HG02884 (cell line): ENCODE measurements around the gene CTSF.
"Not testable (repeated sequence)": the region's sequence is repeated elsewhere in the genome, so short reads cannot be mapped to it uniquely, and the experiment has no call there.

Source experiments
- ATAC-seq: cut with Tn5 transposase; IDR thresholded peaks from one replicate; pipeline ENCODE4 v1.9.1; 2021; ENCODE audit warnings: mild to moderate bottlenecking, moderate library complexity; ENCODE audit not compliant: unreplicated experiment

The CTSF gene

DNA sequence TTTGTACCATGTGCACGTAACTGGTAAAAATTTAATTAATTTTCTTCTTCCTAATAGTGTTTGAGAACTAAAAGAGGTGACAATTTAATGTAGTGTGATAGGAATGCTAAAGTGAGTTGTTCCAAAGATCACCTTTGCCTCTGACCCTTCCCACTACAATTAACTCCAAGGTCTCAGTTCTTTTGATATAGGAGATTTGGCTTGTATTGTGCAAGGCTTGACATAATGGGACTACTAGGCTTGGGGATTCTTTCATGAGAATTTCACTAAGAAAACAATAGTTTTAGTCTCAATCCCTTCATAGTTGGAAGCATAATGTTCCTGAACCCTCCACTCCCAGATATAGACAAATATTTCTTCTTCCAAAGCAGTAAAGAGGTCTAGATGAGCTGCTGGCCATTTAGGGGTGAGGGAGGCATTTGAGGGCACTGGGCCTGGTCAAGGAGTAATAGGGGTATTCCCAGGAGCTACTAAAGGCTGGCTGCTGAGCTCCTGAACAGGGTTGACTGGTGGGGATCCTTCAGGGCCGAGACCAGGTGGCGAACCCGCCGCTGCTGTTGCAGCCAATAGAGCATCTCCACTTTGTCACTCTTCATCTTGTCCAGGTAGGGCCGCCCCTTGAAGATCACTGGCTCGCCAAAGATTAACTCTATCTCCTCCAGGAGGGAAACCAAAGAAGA lies 21.7 kb upstream of the CTSF start:
- ATAC-seq, result no peak

DNA sequence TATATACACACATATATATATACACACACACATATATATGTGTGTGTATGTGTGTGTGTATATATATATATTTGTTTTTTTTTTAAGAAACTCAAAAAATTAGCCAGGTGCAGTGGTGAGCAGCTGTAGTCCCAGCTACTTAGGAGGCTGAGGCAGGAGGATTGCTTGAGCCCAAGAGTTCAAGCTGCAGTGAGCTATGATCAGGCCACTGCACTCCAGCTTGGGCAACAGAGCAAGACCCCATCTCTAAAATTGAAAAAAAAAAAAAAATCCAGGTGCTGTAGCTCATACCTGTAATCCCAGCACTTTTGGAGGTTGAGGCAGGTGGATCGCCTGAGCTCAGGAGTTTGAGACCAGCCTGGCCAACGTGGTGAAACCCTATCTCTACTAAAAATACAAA lies 20.9 kb upstream of the CTSF start:
- not testable (repeated sequence) for ATAC-seq

DNA sequence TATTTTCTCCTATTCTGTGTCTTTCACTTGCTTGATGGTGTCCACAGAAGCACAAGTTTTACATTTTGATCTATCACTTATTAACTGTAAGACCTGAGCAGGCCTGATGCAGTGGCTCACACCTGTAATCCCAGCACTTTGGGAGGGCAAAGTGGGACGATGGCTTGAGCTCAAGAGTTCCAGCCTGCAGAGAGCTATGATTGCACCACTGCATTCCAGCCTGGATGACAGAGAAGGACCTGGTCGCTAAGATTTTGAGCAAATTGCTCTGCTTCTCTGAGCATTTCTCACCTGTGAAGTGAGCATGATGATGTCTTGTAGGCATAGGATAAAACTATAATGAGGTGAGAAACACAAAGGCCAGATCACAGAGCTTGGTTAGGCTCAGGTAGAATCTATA lies 17.7 kb upstream of the CTSF start:
- no peak for ATAC-seq

DNA sequence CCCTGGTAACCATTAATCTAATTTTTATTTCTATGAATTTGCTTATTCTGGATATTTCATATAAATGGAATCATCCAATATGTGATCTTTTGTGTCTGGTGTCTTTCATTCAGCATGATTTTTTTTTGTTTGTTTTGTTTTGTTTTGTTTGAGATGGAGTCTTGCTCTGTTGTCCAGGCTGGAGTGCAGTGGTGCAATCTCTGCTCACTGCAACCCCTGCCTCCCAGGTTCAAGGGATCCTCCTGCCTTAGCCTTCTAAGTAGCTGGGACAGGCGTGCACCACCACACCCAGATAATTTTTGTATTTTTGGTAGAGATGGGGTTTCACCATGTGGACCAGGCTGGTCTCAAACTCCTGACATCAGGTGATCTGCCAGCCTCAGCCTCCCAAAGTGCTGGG lies 17.0 kb upstream of the CTSF start:
- not testable (repeated sequence) for ATAC-seq

DNA sequence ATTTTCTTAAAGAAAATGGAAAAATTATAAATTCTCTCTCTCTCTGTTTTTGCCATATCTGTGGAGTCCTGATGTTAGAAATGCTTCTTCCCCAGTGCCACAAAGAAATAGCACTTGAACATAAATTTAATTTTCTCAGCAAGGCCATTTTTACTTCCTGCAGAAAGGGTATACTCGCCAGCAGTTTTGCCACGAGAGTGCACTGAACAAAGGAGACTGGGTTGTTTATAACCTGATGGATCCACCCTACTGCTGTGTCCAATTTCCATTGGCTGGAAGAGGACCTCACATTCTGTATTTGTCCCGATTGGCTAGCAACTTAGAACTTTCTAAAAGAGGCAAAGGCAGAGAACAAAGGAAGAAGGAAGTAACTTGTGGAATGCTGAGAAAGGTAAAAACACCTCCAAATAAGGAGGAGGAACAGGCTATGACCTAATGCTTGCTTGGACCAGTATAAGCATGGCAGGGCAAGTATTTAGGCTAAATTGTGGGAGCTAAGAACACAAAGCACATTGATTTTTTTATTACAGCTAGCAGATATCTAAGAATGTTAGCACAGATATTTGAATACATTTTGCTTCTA lies 14.2 kb upstream of the CTSF start:
- ATAC-seq, result not testable (repeated sequence)

DNA sequence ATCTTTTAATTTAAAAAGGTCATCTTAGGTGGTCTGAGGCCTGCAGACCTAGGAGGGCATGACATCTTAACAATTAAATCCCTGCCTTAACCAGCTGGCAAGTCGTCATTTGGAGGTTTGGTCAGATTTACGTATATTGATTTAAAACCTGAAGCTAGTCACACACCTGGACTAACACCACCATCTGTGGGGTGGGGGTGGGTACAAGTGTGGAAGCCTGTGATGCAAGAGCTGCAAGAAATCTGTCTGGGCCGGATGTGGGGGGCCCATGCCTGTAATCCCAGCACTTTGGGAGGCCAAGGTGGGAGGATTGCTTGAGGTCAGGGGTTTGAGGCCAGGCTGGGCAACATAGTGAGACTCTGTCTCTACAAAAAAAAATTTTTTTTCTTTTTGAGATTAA lies 12.9 kb upstream of the CTSF start:
- no peak for ATAC-seq

DNA sequence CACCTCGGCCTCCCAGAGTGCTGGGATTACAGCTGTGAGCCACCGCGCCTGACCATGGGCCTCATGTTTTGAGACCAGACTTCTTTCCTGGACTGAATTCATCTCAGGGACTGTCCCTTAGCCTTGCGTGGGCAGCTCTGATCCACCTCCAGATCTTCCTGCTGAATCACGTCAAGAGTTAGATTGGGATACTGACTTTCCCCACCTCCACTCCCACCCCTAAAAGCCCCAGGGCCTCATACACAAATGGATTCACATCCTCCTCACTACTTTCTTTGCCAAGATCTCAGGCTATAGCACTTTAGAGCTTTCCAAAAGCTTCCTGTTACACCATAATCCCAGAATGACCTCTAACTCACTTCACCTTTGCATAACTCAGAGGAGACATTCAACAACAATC lies 12.4 kb upstream of the CTSF start:
- ATAC-seq, result no peak

DNA sequence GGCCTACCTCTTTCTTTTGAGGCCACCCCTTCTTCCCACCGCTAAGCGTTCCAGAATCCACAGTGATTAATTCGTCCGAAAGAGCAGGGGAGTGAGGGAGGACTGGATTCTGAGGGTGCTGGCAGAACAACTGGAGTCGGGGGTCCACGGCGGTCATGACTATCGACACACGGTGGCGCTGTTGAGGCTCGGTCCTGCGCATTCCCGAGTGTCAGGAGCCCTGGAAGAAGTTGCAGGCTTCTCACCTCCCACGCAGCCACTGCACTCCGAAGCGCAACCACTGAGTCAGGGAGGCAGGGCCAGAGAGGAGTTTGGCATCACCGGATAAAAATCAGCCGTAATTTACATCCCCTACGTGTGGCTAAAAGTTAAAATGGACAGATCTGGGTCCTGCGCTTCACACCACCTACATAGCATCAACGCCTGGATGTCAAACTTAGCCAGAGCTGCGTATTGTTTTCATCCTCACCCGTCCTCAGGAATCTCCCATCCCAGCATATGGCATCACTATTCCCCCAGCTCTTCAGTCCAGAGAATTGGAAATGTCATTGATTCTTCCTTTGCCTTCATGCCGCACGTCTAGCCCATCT lies 10.7 kb upstream of the CTSF start:
- ATAC-seq, result no peak

DNA sequence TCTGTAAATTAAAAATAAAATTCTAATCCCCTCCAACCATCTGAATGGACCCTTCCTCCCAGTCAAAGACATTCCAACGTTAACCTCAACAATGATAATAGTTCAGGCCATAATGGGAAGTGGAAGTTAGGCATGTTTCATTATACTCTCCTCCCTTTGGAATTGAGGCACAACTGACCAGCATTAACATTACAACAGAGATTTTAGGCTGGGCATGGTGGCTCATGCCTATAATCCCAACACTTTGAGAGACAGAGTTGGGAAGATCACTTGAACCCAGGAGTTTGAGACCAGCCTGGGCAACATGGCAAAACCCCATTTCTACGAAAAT lies 2.4 kb upstream of the CTSF start:
- no peak for ATAC-seq

DNA sequence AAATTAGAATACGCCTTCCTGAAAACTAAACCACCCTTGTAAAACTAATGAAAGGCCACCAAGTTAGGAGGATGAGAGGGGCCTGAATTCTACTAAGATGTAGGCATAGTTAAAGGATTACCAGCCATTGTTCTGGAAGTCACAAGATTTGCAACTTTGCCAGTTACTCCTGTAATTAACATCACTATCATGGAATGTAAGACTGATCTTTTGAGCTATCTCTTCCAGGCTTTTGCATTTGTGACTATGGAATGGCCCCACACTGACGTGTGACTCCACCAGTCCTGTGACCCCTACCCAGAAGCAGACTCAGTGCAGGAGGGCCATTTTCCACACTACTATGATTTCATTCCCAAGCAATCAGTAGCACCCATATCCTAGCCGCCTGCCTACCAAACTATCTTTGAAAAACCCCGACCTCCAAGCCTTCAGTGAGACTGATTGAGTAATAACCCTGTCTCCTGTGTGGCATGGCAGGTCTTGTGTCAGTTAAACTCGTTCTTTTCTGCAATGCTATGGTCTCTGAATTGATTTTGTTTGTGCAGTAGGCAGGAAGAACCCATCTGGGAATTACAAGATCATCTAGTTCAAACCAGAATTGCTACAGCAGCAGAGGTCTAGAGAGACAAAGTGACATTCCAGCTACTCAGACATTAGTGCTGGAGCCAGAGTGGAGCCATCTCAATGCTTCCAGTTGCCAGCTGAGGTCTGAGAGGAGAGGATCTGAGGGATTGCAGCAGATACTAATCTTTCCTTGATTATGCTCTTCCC lies 1.9 kb upstream of the CTSF start:
- ATAC-seq, result no peak

DNA sequence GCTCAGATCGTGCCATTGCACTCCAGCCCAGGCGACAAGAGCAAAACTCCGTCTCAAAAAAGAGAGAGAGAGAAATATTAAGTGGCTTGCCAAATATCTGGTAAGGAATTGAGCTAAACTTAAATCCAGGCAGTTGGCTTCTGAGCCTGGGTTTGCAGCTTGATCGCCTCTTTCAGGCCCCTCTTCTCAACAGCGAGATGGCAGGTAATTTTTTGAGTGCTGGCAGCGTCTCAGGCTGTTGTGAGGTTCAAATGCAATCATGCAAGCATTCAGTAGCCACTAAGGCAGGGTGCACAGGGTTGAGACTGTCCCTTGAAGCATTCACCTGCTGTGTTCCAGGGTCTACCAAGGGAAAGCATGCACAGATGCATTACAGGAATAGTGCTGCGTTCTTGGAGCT lies 670 bp upstream of the CTSF start:
- ATAC-seq, result no peak

DNA sequence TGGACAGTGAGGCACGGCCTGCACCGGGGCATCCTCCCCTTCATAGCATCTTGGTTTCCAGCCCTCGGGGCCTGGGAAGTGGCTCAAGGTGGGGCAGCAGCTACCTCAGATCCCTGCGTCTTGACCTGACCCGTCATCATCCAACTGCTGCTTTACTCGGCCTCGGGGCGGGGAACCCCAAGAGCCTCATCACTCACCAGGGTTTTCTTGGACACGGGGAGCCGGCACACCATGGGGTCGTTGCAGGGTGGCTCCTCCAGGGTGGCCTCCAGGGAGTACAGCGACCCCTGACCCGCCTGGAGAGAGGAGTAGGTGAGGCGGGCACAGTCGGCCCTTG lies 651 bp downstream of the CTSF start:
- ATAC-seq, result no peak

DNA sequence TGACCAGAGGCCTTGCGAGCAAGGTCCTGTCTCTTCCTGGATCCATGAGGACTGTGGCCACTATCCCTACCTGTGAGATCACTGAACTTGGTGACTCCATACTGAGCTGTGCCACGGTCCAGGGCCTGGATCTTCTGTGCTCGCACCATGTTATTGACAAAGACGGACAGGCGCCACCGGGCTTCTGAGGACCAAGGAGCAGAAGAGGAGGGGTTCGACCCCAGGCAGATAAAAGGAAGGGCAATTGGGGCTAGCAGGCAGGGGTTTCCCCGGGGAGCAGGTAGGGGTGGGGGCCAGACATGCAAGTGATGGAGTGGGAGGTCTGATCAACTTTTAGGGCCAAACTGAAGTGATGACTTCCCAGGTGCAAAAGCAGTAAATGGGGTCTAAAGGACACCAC lies 2.2 kb downstream of the CTSF start:
- no peak for ATAC-seq

DNA sequence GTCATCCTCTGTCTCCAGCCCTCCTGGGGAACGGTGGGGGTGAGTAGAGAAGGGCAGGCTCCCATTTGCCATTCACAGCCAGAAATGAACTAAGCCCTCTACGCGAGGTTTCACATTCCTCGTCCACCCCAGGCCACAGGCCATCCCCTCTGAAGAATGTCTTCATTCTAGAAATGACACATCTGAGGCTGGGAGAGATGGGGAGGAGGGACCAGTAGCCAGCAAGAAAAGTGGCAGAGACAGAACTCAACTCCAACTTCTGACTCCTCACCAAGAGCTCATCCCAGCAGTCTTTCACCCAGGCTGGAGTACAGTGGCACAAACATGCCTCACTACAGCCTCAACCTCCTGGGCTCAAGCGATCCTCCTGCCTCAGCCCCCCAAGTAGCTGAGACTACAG lies 3.4 kb downstream of the CTSF start:
- ATAC-seq, result no peak

DNA sequence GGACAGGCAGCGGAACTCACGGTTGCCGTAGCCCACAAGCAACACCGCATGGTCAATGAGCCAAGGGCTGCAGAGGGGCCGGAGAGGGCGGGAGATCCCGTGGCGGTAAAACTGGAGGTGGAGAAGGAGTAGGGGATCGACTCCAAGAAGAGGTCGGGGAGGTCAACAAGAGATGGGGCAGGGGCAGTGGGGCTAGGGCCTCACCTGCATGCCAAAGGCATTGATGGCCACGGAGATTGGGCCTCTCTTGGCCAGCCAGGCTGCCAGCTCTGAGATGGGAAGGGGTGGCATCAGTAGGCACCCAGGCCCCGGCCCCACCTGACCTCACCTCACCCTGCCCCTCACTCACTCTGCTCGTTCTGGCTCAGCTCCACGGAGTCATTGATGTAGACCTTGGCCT lies 3.9 kb downstream of the CTSF start:
- ATAC-seq, result no peak

DNA sequence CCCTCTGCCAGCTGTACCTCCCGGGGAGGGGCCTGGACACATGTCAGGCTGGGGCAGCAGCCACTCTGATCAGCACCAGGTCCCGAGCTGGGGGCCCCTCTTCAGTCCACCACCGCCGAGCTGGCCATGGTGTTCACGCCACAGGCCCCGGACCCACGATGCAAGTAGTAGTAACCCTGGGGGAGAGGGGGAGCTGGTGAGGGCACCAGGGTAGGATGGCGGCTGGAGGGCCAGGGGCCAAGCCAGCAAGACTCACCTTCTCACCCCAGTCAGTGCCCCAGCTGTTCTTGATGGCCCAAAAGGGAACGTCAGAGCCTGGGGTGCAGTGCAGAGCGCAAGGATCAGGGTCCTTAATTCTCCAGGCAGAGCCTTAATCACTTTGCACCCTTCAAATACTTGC lies 4.6 kb downstream of the CTSF start:
- no peak for ATAC-seq

DNA sequence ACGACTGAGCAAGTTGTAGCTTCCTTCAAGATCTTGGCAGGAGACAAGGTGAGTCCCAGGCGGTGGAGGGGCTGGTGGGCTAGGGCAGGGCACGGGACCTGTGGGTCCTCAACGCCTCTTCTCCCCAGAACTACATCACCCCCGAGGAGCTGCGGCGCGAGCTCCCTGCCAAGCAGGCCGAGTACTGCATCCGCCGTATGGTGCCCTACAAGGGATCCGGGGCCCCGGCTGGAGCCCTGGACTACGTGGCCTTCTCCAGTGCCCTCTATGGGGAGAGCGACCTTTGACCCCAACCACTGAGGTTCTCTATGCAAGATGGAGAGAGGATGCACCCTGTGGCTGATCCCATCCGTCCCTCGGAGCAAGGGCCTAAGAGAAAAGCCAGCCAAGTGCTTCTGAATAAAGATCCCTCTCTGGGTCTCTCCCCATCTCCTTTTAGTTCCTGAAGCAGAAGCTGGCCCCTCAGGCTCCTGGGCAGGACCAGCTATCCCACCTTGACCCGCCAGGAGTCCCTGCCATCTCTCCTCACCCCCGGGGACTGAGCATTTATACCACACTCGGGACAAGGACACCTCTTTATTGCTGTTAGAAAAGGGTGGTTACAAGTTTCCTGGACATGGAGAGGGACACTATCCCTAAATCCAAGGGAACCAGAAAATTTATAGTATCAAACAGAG lies 5.4 kb downstream of the CTSF start:
- no peak for ATAC-seq

DNA sequence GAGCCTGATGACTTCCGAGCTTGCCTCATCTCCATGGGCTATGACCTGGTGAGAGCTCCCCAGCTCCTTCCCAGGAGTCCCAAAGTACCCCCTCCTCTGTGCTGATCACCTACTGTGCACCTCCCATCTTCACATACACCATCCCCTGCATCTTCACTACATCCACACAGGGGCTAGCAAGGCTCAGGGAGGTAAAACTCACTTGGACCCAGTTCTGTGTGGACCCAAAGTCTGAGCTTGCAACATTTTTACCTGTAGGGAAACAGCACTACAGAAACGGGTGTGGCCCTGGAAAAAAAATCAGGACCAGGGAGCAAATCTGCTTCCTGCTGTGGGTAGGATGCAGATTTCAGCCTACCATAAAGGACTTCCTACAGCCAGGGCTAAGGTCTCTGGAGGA lies 6.1 kb downstream of the CTSF start:
- ATAC-seq, result no peak

DNA sequence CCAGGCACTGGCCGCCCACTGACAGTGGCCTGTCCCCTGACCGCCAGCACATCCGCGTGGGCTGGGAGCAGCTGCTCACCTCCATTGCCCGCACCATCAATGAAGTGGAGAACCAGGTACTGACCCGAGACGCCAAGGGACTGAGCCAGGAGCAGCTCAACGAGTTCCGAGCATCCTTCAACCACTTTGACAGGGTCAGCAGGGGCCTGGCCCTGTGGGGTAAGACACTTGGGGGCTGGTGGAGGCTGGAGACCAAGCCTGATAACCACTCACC lies 6.5 kb downstream of the CTSF start:
- no peak for ATAC-seq

DNA sequence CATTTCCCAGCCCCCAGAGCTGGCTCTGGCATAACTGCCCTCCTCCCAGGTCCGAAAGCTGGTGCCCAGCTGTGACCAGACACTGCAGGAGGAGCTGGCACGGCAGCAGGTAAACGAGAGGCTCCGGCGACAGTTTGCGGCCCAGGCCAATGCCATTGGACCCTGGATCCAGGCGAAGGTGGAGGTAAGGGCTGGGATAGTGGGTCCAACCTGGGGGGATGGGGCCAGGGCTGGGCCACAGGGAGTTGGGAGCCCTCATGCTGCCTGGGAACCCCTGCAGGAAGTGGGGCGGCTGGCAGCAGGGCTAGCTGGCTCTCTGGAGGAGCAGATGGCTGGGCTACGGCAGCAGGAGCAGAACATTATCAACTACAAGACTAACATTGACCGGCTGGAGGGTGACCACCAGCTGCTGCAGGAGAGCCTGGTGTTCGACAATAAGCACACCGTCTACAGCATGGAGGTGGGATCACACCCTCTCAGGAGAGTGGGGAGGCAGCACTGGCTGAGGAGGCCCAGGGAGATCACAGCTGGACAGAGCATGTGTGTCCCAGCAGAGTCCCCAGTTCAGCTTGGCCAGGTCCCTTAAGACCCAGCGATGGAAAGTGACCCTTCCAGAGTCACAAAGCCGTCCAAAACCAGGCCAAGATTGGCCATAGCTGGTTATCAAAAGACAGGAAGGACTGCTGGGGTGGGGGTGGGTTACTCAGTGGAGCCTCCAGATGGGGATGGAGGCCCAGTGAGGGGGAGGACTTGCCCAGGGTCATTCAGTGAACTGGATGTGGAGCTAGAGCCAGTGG lies 7.0 kb downstream of the CTSF start:
- no peak for ATAC-seq
